ENCODE results near the gene FLNB. TPM values are rescaled to one million over a fixed set of nuclear protein-coding genes. Genes with fewer than 3 reads are reported as not detected.

Gene FLNB
- total and polyA plus RNA-seq, 2 of the 8 experiments (the other 6 are each of a cell fraction or from before 2014, with no cell fraction given), result 72.3 to 118 TPM

GRCh38 chr3:58085616-58086015 lies 77.4 kb downstream of the FLNB start (continued):
- TF ChIP-seq CHD7 (IDR thresholded peaks at IDR 0.05; ENCODE audit: insufficient replicate concordance, low read length), result no peak
- TF ChIP-seq SIX5 (IDR thresholded peaks at IDR 0.05; ENCODE audit: low read depth, low read length), result no peak
- no peak for TF ChIP-seq FOSL1 (IDR thresholded peaks at IDR 0.05; ENCODE audit: insufficient read depth, low read depth, low read length)
- TF ChIP-seq KDM1A (IDR thresholded peaks at IDR 0.05; ENCODE audit: borderline replicate concordance, low read length), result no peak
